Esophagus squamous epithelium (tissue), 5 donors: Measurements from ENCODE around the gene DNAJB12. TPM values are rescaled to one million over a fixed set of nuclear protein-coding genes. Genes with fewer than 3 reads are reported as not detected.

Experiments used
- DNase-seq: peaks from one replicate; lab custom pipeline; 2025; lab: John Stamatoyannopoulos, UW
- H3K27ac ChIP-seq, 4 donors: fragments of 200-600 bp; sonication (generic); one replicate each; pipeline ENCODE4 v1.5.1; 2016 to 2019; ENCODE audit warnings: mild to moderate bottlenecking in 1 of 4
- H3K27me3 ChIP-seq, 4 donors: fragments of 200-600 bp; sonication (generic); 1 replicate in 3 of 4; 2 replicates in 1 of 4; pipeline versions ENCODE4 v1.5.1 to v1.6.0; 2017 to 2021; ENCODE audit warnings: antibody characterized with exemption in 1 of 4
- H3K36me3 ChIP-seq, 3 donors: fragments of 200-600 bp; sonication (generic); one replicate each; pipeline ENCODE4 v1.5.1; 2016 to 2019
- H3K4me1 ChIP-seq, 3 donors: fragments of 200-600 bp; sonication (generic); one replicate each; pipeline ENCODE4 v1.5.1; 2017 to 2019
- H3K4me3 ChIP-seq, 4 donors: fragments of 200-600 bp; sonication (generic); 1 replicate in 3 of 4; 2 replicates in 1 of 4; pipeline ENCODE4 v1.5.1; 2016 to 2019; ENCODE audit warnings: mild to moderate bottlenecking in 2 of 4, moderate library complexity in 1 of 4
- H3K9me3 ChIP-seq, 3 donors: fragments of 200-600 bp; sonication (generic); one replicate each; pipeline ENCODE4 v1.5.1; 2016 to 2019
- CTCF ChIP-seq, 6 experiments: fragments of 450-650 bp in 4 of 6; fragments of 200-600 bp in 2 of 6; sonication (generic) in 2 of 6; IDR thresholded peaks; one replicate each; pipeline ENCODE4 v1.5.1; 2016 to 2019; ENCODE audit warnings: antibody characterized with exemption in 6 of 6, mild to moderate bottlenecking in 4 of 6, moderate library complexity in 4 of 6
- POLR2A ChIP-seq, 4 donors: fragments of 450-650 bp; IDR thresholded peaks; one replicate each; pipeline ENCODE4 v1.6.1; 2017; ENCODE audit warnings: antibody characterized with exemption in 4 of 4, mild to moderate bottlenecking in 4 of 4, moderate library complexity in 3 of 4
- WGBS, 2 donors: methylation state at CpG; one replicate each; pipeline ENCODE4 v1.1.5; 2018; 5-methylcytosine and 5-hydroxymethylcytosine counted together
- intact Hi-C: fragments of 100-400 bp; cut with DNase I; formaldehyde crosslinking; loops from one replicate; pipeline ENCODE4 v1.15.0; 2022
- total RNA-seq, 4 donors: library from RNA; depleted of rRNA; stranded (reverse); fragments of >200 nt; gene quantifications; one replicate each; pipeline ENCODE4 v1.1.0, GENCODE V29; 2016
- donor health status: DM: yes; HTN: yes; CAD: no.

Gene DNAJB12
- total RNA-seq, 4 donors from 2014 or later: 22.7 to 34.0 (median 23.8) TPM

DNA sequence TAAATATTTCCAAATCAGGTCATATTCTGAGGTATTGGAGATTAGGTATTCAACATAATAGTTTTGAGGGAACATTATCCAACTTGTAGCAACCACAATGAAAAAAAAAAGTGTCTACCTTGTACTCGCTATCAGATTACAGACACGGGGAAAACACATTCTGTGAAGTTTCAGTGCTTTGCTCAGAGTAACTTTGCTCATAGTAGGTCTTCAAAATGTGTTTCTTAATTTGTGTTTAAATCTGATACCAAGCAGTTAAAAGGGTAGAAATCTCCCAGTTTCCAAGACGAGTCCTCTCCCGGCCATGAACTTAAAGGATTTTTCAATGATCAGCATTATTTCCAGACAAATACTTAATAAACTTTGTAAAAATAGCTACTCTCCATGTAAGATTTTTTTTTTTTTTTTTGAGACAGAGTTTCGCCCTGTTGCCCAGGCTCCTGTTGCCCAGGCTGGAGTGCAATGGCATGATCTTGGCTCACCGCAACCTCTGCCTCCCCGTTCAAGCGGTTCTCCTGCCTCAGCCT, 41.8 kb downstream of the DNAJB12 start:
- no peak for DNase-seq
- TF ChIP-seq POLR2A (IDR thresholded peaks at IDR 0.05) (no peak), CTCF (IDR thresholded peaks at IDR 0.05) (no peak)
- whole genome bisulfite sequencing, 2 donors: 92 to 93% methylated on average over 8 of the region's 8 CpGs
- Histone ChIP-seq H3K36me3 (no peaks in the 10 kb centered on the region), H3K4me3 (no peak overlapping the region), H3K9me3 (no peaks in the 10 kb centered on the region), H3K27ac (no peak overlapping the region), H3K27me3 (no peaks in the 10 kb centered on the region), H3K4me1 (peaks cover 48 to 73% (median 63%) of the 10 kb centered on the region in 3 donors)
- intact Hi-C loops: no loop called here

DNA sequence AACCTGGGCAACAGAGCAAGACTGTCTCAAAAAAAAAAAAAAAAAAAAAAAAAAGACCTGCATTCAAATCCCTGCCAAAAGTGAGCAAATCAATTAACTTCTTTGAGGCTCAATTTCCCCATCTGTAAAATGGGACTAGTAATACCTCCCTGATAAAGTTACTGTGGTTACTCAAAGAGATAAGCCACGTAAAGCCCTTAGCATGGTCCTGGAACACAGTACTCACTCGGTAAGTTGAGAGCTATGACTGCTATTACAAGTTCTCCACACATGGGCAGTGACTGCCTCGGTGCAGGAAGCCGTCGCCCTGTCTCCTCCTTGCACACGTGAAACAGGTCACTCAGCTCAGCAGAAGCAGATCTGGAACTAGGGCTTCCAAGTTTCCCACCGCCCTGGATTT, 43.1 kb downstream of the DNAJB12 start:
- 77 to 91% methylated on average over 7 of the region's 7 CpGs for WGBS, 2 donors
- intact Hi-C loops: no loop called here
- peaks cover 45 to 61% (median 52%) of the 10 kb centered on the region in 3 donors for H3K4me1 ChIP-seq

DNA sequence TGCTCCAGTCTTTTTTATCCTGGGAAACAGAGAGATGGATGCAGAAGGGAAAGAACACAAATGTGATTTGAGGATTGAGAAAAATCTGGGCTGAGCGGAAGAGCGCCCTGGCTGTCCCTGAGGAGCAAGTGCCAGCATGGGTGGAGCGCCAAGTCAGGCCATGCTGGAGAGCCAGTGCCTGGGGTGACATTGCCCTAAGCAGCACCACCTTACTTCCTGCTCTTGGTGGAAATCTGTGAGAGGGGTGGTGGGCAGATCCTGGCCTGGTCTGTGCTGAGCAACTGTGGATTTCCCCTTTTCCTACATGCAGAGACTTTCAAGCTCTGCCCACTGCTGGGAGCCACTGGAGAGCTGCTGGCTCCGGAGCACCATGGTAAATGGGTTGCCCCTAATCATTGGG, 44.1 kb downstream of the DNAJB12 start:
- Histone ChIP-seq H3K27ac (peak overlapping the region in 1 of 4 donors; percentile 61), H3K4me3 (no peak overlapping the region), H3K27me3 (no peaks in the 10 kb centered on the region), H3K9me3 (no peaks in the 10 kb centered on the region), H3K36me3 (no peaks in the 10 kb centered on the region), H3K4me1 (peaks cover 35 to 52% (median 42%) of the 10 kb centered on the region in 3 donors)
- TF ChIP-seq POLR2A (IDR thresholded peaks at IDR 0.05): no peak
- DNase-seq: no peak
- intact Hi-C loops: no loop called here
- WGBS, 2 donors: 42 to 76% methylated on average over 4 of the region's 4 CpGs

More for the DNA sequence above, 43.1 kb downstream of the DNAJB12 start:
- Histone ChIP-seq H3K27me3 (no peaks in the 10 kb centered on the region), H3K27ac (no peak overlapping the region), H3K36me3 (no peaks in the 10 kb centered on the region), H3K4me3 (no peak overlapping the region), H3K9me3 (no peaks in the 10 kb centered on the region)
- no peak for DNase-seq
- no peak for TF ChIP-seq CTCF (IDR thresholded peaks at IDR 0.05)
- no peak for TF ChIP-seq POLR2A (IDR thresholded peaks at IDR 0.05)

GRCh38 chr10:72310241-72310633, 44.5 kb downstream of the DNAJB12 start:
- Histone ChIP-seq H3K9me3 (no peaks in the 10 kb centered on the region), H3K27me3 (no peaks in the 10 kb centered on the region), H3K27ac (peak overlapping the region in 2 of 4 donors; percentile 50 to 61), H3K4me1 (peaks cover 32 to 52% (median 40%) of the 10 kb centered on the region in 3 donors), H3K36me3 (no peaks in the 10 kb centered on the region), H3K4me3 (no peak overlapping the region)
- TF ChIP-seq POLR2A (IDR thresholded peaks at IDR 0.05): no peak
- TF ChIP-seq CTCF (IDR thresholded peaks at IDR 0.05): no peak
- DNase-seq: no peak
- 32 to 40% methylated on average over 5 to 9 of the region's 11 CpGs for WGBS, 2 donors
- intact Hi-C loops: no loop called here

DNA sequence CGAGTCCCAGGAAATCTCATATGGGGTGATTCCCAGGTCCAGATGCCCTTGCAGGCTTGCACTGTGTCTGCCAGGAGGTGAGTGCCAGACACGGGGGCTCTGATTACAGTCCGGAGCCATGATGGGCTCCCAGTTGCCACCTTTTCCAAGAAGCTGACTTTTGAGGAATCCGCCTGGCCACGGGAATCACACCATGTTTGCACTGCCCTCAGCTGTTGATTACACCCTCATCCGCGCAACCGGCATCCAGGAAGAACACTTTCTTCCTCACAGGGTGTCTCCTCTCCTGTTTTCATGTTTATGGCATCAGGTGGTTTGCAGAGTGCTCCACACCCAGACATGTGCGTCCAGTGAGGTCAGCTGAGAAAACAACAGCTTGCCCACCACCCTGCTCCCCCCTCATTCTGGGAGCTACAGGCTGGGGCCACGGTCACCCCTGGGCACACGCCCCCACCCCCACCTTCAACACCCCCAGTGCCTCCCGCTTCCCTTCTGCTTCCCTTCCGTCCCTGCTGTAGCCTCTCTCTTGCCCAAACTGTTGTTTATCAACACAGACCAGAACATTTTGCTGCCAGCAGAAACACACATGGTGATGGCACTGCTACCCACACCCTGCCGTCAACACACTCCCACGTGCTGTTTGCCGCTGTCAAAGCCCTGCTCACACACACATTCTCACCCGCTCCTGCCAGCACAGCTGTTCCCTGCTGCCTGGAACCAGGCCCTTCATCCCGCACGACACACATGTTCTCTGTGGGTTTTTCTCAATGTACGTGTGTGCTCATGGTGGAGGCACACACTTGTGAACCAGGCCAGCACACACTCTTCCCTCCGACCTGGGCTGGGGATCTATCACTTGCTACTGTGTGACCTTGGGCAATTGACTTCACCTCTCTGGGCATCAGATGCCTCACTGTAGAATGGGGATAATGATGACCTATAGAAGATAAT, 45.2 kb downstream of the DNAJB12 start:
- Histone ChIP-seq H3K9me3 (no peaks in the 10 kb centered on the region), H3K27me3 (no peaks in the 10 kb centered on the region), H3K4me3 (no peak overlapping the region), H3K4me1 (peaks cover 28 to 49% (median 35%) of the 10 kb centered on the region in 3 donors), H3K27ac (peak overlapping the region; percentile 11 to 61 (median 54)), H3K36me3 (no peaks in the 10 kb centered on the region)
- WGBS, 2 donors: 69 to 73% methylated on average over 13 to 17 of the region's 21 CpGs
- TF ChIP-seq POLR2A (IDR thresholded peaks at IDR 0.05) (no peak), CTCF (IDR thresholded peaks at IDR 0.05) (no peak)
- no peak for DNase-seq
- intact Hi-C loops: no loop called here
